ENCODE measurements around the gene CAMK1D. TPM values are rescaled to one million over a fixed set of nuclear protein-coding genes. Genes with fewer than 3 reads are reported as not detected.

Gene CAMK1D
- total RNA-seq, 2 donors from 2014 or later = 4.8 to 14.5 TPM

DNA sequence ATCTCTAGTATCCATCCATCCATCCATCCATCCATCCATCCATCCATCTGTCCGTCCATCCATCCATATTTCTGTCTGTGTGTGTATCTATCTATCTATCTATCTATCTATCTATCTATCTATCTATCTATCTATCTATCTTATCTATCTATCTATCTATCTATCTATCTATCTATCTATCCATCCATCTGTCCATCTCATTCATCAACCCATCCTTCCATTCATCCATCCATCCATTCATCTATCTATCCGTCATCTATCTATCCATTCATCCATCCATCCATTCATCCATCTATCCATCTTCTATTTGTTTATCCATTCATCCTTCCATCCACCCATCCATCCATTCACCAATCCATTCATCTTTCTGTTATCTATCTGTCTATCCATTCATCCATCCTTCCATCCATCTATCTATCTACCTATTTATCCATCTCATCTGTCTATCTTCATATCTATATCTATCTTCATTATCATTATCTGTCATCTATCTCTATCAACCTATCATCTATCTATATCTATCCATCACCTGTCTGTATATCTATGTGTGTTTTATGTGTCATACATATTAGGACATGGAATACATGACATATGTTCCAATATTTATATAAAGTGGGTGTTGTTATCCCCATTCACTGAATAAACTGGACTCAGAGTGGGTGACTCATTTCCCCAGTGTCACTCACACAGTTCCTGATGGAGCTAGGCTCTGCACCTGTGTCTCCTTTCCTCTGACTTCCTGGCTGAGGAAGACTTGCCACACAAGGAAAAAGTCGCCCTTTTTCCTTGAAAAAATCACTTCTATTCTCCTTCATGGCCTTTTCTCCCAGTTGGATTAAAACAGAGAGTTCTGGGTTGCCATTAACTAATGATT lies 452.1 kb downstream of the CAMK1D start:
- peaks cover 4% of the 10 kb centered on the region for H3K4me1 ChIP-seq (replicated peaks)
- intact Hi-C loops (cut with DNase I) = no loop called here
- no peak overlapping the region for H3K4me3 ChIP-seq
- no peaks in the 10 kb centered on the region for H3K9me3 ChIP-seq
- no peaks in the 10 kb centered on the region for H3K36me3 ChIP-seq
- no peaks in the 10 kb centered on the region for H3K27me3 ChIP-seq (replicated peaks; ENCODE audit: insufficient read depth)
- TF ChIP-seq POLR2A (IDR thresholded peaks at IDR 0.05) (no peak), POLR2AphosphoS5 (IDR thresholded peaks at IDR 0.05) (no peak)
- TF ChIP-seq, protein P1, sequence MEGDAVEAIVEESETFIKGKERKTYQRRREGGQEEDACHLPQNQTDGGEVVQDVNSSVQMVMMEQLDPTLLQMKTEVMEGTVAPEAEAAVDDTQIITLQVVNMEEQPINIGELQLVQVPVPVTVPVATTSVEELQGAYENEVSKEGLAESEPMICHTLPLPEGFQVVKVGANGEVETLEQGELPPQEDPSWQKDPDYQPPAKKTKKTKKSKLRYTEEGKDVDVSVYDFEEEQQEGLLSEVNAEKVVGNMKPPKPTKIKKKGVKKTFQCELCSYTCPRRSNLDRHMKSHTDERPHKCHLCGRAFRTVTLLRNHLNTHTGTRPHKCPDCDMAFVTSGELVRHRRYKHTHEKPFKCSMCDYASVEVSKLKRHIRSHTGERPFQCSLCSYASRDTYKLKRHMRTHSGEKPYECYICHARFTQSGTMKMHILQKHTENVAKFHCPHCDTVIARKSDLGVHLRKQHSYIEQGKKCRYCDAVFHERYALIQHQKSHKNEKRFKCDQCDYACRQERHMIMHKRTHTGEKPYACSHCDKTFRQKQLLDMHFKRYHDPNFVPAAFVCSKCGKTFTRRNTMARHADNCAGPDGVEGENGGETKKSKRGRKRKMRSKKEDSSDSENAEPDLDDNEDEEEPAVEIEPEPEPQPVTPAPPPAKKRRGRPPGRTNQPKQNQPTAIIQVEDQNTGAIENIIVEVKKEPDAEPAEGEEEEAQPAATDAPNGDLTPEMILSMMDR (IDR thresholded peaks at IDR 0.05) = no peak
- no peak for DNase-seq (ENCODE audit: low spot score)
- 96% methylated on average over 3 of the region's 3 CpGs for WGBS
- no peak overlapping the region for H3K27ac ChIP-seq

- Histone ChIP-seq H3K4me1 (replicated peaks) (no peaks in the 10 kb centered on the region), H3K9me3 (no peaks in the 10 kb centered on the region), H3K27me3 (replicated peaks; ENCODE audit: insufficient read depth) (no peaks in the 10 kb centered on the region), H3K36me3 (no peaks in the 10 kb centered on the region), H3K4me3 (no peak overlapping the region), H3K27ac (no peak overlapping the region)
- intact Hi-C loops (cut with DNase I) = no loop called here
- no peak for TF ChIP-seq POLR2A (IDR thresholded peaks at IDR 0.05)
- TF ChIP-seq, protein P1 (IDR thresholded peaks at IDR 0.05) = no peak
- TF ChIP-seq POLR2AphosphoS5 (IDR thresholded peaks at IDR 0.05) = no peak
- WGBS = 82% methylated on average over 4 of the region's 4 CpGs
- DNase-seq (ENCODE audit: low spot score) = no peak
These were observed 454.4 kb downstream of the CAMK1D start for GRCh38 chr10:12803776-12804175.

- Histone ChIP-seq H3K4me1 (replicated peaks) (no peaks in the 10 kb centered on the region), H3K36me3 (no peaks in the 10 kb centered on the region), H3K4me3 (no peak overlapping the region), H3K9me3 (no peaks in the 10 kb centered on the region), H3K27ac (no peak overlapping the region), H3K27me3 (replicated peaks; ENCODE audit: insufficient read depth) (no peaks in the 10 kb centered on the region)
- TF ChIP-seq POLR2AphosphoS5 (IDR thresholded peaks at IDR 0.05) (no peak), POLR2A (IDR thresholded peaks at IDR 0.05) (no peak)
- TF ChIP-seq, protein P1 (IDR thresholded peaks at IDR 0.05) = no peak
- no peak for DNase-seq (ENCODE audit: low spot score)
- intact Hi-C loops (cut with DNase I) = no loop called here
- 70% methylated on average over 12 of the region's 12 CpGs for WGBS
These were observed 457.1 kb downstream of the CAMK1D start for GRCh38 chr10:12806228-12807095.

GRCh38 chr10:12807096-12807755 lies 457.9 kb downstream of the CAMK1D start:
- intact Hi-C loops (cut with DNase I) = no loop called here
- WGBS = 79% methylated on average over 10 of the region's 10 CpGs
- TF ChIP-seq, protein P1 (IDR thresholded peaks at IDR 0.05) = no peak
- no peak for TF ChIP-seq POLR2AphosphoS5 (IDR thresholded peaks at IDR 0.05)
- TF ChIP-seq POLR2A (IDR thresholded peaks at IDR 0.05) = no peak
- no peak overlapping the region for H3K27ac ChIP-seq
- no peak overlapping the region for H3K4me3 ChIP-seq
- H3K36me3 ChIP-seq = no peaks in the 10 kb centered on the region
- DNase-seq (ENCODE audit: low spot score) = no peak
- H3K9me3 ChIP-seq = no peaks in the 10 kb centered on the region
- no peaks in the 10 kb centered on the region for H3K27me3 ChIP-seq (replicated peaks; ENCODE audit: insufficient read depth)
- no peaks in the 10 kb centered on the region for H3K4me1 ChIP-seq (replicated peaks)
